GM12891 (cell line): ENCODE results near the gene MOCS1.

Source experiments
- DNase-seq: peaks from one replicate; pipeline ENCODE4 v3.0.0; 2011; ENCODE audit warnings: low spot score; ENCODE audit not compliant: insufficient read length
- FAIRE-seq: peaks from 2 replicates; lab custom pipeline; 2011; peaks lifted over from hg19 to GRCh38; lab: Jason Lieb, UNC
- PAX5 ChIP-seq: IDR thresholded peaks from 2 replicates; pipeline ENCODE4 v1.6.1; 2011; ENCODE audit warnings: low read length, moderate library complexity, mild to moderate bottlenecking; ENCODE audit not compliant: insufficient read depth, severe bottlenecking
- POLR2A ChIP-seq: IDR thresholded peaks from 2 replicates; pipeline ENCODE4 v1.6.1; 2011; ENCODE audit warnings: low read depth, low read length, control low read depth
- POLR2AphosphoS5 ChIP-seq: IDR thresholded peaks from 2 replicates; pipeline ENCODE4 v1.6.1; 2011; ENCODE audit warnings: low read depth, low read length, control low read depth
- POU2F2 ChIP-seq: IDR thresholded peaks from 2 replicates; pipeline ENCODE4 v1.6.1; 2011; ENCODE audit warnings: low read depth, mild to moderate bottlenecking, control low read depth, low read length, moderate library complexity
- SPI1 ChIP-seq: IDR thresholded peaks from 2 replicates; pipeline ENCODE4 v1.6.1; 2011; ENCODE audit warnings: low read depth, low read length, control low read depth
- TAF1 ChIP-seq: IDR thresholded peaks from 2 replicates; pipeline ENCODE4 v1.6.1; 2011; ENCODE audit warnings: low read depth, low read length, control low read depth

The MOCS1 gene

GRCh38 chr6:39884696-39885095, 49.6 kb downstream of the MOCS1 start:
- no peak for TF ChIP-seq PAX5
- TF ChIP-seq POU2F2: no peak
- TF ChIP-seq POLR2A: no peak
- no peak for TF ChIP-seq POLR2AphosphoS5
- no peak for TF ChIP-seq SPI1
- TF ChIP-seq TAF1: no peak
- FAIRE-seq (no peak), DNase-seq (no peak)

- FAIRE-seq (no peak), DNase-seq (no peak)
- TF ChIP-seq POLR2A: no peak
- no peak for TF ChIP-seq PAX5
- TF ChIP-seq SPI1: no peak
- TF ChIP-seq POU2F2: no peak
- no peak for TF ChIP-seq TAF1
- no peak for TF ChIP-seq POLR2AphosphoS5
Observed at GRCh38 chr6:39882531-39882899, 51.7 kb downstream of the MOCS1 start.

GRCh38 chr6:39881851-39882530, 52.3 kb downstream of the MOCS1 start:
- no peak for TF ChIP-seq SPI1
- no peak for TF ChIP-seq PAX5
- TF ChIP-seq TAF1: no peak
- no peak for TF ChIP-seq POLR2AphosphoS5
- no peak for TF ChIP-seq POU2F2
- no peak for TF ChIP-seq POLR2A
- FAIRE-seq (no peak), DNase-seq (no peak)

GRCh38 chr6:39880594-39880993, 53.7 kb downstream of the MOCS1 start:
- FAIRE-seq (no peak), DNase-seq (no peak)
- TF ChIP-seq SPI1 (no peak), POLR2A (no peak), PAX5 (no peak), TAF1 (no peak), POLR2AphosphoS5 (no peak), POU2F2 (no peak)

GRCh38 chr6:39879535-39879934, 54.7 kb downstream of the MOCS1 start:
- no peak for FAIRE-seq
- TF ChIP-seq POLR2AphosphoS5: no peak
- TF ChIP-seq PAX5: no peak
- TF ChIP-seq SPI1: no peak
- TF ChIP-seq POLR2A: no peak
- no peak for TF ChIP-seq POU2F2
- no peak for TF ChIP-seq TAF1

GRCh38 chr6:39876826-39877225, 57.4 kb downstream of the MOCS1 start:
- FAIRE-seq: no peak
- TF ChIP-seq POLR2AphosphoS5: no peak
- no peak for TF ChIP-seq SPI1
- no peak for TF ChIP-seq POU2F2
- TF ChIP-seq TAF1: no peak
- TF ChIP-seq POLR2A: no peak
- TF ChIP-seq PAX5: no peak
- DNase-seq: no peak

More at GRCh38 chr6:39879535-39879934, 54.7 kb downstream of the MOCS1 start:
- no peak for DNase-seq

- FAIRE-seq: no peak
- TF ChIP-seq TAF1: no peak
- TF ChIP-seq PAX5: no peak
- TF ChIP-seq POU2F2: no peak
- TF ChIP-seq SPI1: no peak
- TF ChIP-seq POLR2AphosphoS5: no peak
- TF ChIP-seq POLR2A: no peak
- no peak for DNase-seq
Observed at GRCh38 chr6:39876111-39876510, 58.2 kb downstream of the MOCS1 start.

GRCh38 chr6:39873439-39873838, 60.8 kb downstream of the MOCS1 start:
- DNase-seq: no peak
- TF ChIP-seq POLR2A (no peak), SPI1 (no peak), PAX5 (no peak), POLR2AphosphoS5 (no peak)
- FAIRE-seq: no peak

- DNase-seq: no peak
- no peak for TF ChIP-seq PAX5
- TF ChIP-seq SPI1: no peak
- TF ChIP-seq POU2F2: no peak
- TF ChIP-seq POLR2A: no peak
- TF ChIP-seq POLR2AphosphoS5: no peak
Observed at GRCh38 chr6:39870950-39871349, 63.3 kb downstream of the MOCS1 start.

GRCh38 chr6:39867592-39867991, 66.7 kb downstream of the MOCS1 start:
- DNase-seq (no peak), FAIRE-seq (no peak)
- TF ChIP-seq POLR2A (no peak), POLR2AphosphoS5 (no peak), POU2F2 (no peak), SPI1 (no peak), PAX5 (no peak), TAF1 (no peak)

More at GRCh38 chr6:39870950-39871349, 63.3 kb downstream of the MOCS1 start:
- no peak for FAIRE-seq
